GM21737 (cell line): Measurements from ENCODE around the gene CDK4.

Experiments
- ATAC-seq: cut with Tn5 transposase; IDR thresholded peaks from one replicate; pipeline ENCODE4 v1.9.1; 2021; ENCODE audit warnings: mild to moderate bottlenecking, moderate library complexity; ENCODE audit not compliant: unreplicated experiment

The CDK4 gene

GRCh38 chr12:57757771-57758170, 5.7 kb upstream of the CDK4 start:
- no peak for ATAC-seq

DNA sequence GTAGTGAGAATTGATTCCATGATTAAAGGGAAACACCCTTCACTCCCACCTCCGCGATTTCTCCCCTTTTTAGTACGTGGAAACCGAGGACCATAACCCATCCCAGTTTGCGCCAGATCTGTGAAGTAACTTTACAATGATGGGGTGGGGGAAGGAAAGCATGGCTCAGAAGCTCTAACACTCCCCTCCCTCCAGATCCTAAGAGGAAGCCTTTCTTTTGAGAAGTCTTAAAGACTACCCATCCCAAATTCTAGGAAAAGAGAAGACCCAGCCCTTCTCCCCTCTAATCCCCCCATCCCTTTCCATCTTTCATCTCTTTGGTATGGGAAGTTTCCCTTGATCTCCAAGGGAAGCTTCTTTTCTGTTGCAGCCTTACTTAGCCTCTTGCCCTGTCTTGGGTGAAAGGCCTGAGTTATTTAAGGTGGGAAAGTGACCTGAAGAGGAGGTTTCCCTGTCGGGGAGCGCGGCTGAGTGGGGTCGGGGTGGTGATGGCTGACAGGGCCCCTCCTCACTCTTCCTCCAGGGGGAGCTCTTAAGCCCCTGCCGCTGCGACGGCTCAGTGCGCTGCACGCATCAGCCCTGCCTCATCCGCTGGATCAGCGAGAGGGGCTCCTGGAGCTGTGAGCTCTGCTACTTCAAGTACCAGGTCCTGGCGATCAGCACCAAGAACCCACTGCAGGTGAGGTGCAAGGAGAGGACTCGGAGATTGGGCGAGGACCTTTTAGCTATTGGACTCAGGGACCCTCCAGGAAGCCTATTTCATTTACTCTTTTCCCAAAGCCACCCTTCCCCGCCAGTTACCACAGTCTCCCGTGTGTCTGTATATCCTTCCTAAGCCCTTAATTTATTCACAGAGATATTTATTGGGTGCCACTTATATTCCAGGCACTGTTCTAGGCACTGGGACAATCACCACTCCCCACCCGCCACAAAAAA, 4.6 kb upstream of the CDK4 start:
- ATAC-seq: no peak

- ATAC-seq: no peak
These were observed 3.6 kb upstream of the CDK4 start for GRCh38 chr12:57755454-57756372.

DNA sequence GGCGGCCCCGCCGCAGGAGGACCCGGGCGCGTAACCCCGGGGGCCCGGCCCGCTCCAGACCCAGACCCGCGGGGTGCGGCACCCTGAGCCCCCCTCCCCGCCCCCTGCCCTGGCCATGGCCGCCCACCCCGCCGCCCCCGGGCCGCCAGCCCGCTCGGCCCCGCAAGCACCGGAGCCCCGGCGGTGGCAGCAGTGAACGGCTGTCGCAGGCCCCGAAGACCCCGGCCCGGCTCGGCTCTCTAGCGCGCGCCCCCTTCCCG, 3.0 kb upstream of the CDK4 start:
- no peak for ATAC-seq

DNA sequence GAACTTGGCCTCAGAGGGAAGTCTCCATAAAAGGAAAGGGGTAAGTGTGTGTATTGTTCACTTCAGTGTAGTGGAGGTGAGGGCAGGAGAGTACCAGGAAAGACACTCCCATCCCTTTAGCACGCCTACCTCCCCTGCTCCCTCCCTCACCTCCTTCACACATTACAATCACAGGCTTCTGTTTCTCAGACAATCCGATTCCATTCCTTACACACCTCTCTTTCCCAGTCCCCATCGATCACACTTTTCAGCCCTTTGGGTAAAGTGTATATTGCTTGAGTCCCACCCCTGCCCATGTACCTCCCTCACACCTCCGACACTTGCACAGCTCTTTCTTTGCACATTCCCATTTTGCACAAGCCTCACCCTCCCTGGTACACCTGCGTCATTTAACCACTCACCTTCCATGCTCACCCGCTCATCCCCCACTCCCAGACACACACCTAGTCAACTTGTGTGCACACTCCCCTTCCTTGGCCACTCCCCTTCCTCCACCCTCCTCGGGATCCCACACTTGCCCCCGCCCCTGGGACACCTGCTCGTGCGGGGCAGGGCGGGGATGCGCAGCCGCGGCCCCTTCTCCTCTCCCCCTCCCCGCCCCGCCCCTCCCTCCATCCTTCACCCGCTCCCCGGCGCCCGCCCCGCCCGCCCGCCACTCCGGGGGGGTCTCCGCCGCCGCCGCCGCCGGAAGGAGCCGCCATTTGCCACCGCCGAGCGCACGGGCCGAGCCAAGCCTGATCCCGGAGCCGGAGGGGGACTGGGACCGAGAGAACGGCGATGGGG, 2.5 kb upstream of the CDK4 start, which contains the start of gene MARCHF9:
TSS of gene MARCHF9 (plus strand) at position 693 of the 783 bp plus-strand sequence. CDS start 426 bp downstream, outside the sequence.
- ATAC-seq: peak; percentile 34

DNA sequence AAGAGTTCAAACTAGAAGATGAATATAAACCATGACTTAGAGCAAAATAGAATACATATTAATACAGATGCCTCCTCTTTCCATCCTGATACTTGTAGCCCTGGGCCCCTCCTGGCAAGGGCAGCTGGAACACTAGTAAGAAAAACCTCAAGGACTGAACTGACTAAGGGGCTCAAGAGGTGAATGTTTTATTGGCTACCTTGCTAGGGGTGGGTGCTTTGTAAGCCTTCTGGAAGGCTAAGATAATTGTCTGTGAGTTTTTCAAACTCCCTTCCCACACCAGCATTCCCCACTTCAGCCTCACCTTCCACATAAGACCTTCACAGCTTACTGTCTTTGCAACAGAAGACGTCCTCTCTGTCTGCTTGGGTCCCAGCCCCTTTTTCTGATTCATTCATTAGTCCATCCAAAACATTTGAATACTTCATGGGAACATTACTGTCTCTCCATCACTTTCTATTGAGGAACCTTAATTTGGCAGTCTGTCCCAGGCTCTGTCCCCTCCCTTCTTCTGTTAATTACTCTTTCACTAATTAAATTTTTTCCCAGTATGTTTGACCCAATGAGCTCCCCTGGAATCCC, 1.7 kb upstream of the CDK4 start:
- ATAC-seq: no peak

GRCh38 chr12:57752668-57753000, 524 bp upstream of the CDK4 start:
- ATAC-seq: no peak

- no peak for ATAC-seq
These were observed 700 bp downstream of the CDK4 start for GRCh38 chr12:57751432-57751787.

DNA sequence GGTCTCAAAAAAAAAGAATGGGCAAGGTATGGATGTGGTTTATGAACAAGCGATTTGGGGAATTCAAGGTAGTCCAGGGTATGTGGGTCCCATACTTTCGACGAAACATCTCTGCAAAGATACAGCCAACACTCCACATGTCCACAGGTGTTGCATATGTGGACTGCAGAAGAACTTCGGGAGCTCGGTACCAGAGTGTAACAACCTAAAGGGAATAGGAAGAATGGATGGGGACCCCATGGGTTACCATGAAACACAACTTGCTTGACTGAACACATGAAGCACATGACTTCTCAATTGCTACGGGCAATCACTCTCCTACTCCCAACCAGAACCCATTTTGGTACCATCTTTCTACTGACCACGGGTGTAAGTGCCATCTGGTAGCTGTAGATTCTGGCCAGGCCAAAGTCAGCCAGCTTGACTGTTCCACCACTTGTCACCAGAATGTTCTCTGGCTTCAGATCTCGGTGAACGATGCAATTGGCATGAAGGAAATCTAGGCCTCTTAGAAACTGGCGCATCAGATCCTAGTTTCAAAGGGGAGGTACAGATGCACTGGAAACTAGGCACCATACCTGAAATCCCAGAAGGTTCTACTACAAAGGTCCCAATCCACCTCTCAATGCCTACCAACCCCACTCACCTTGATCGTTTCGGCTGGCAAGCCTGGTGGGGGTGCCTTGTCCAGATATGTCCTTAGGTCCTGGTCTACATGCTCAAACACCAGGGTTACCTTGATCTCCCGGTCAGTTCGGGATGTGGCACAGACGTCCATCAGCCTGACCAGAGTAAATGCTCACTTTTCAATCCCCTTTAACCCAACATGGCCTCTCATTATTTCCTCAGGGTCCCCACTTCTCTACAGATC, 1.3 kb downstream of the CDK4 start:
- no peak for ATAC-seq

DNA sequence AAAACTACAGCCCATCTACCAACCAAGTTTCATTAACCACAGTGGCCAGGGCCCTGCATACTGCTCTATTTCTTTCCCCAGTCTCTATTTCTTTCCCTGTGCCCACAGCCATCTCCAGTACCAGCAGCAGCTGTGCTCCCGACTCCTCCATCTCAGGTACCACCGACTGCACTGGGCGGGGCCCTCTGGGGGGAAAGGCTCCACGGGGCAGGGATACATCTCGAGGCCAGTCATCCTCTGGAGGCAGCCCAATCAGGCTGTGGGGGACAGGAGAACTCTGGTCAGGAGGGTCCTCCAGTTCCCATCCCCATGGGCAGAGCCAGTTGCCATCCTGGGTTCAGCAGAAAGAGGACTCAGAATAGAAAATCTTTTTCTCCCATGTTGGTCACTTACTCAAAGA, 3.0 kb downstream of the CDK4 start:
- ATAC-seq: no peak

DNA sequence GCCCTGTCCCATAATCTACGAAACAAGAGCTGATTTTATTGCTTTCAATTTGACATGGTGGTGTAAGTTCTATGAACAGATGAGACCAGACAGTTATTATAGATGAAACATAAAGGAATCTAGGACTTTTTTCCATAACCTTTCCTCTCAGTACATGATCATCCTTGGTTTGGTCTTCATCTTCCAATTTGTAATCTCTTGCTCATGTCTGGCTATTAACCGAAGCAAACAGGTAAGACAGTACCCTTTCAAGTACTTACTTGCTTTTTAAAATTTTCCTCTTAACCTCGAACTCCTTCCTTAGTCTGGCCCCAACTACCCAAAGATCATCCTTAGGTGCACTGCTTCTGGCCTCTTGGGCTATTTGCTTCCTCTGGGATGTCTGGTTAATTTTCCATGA, 6.1 kb downstream of the CDK4 start:
- no peak for ATAC-seq

GRCh38 chr12:57745485-57745881, 6.6 kb downstream of the CDK4 start:
- no peak for ATAC-seq

DNA sequence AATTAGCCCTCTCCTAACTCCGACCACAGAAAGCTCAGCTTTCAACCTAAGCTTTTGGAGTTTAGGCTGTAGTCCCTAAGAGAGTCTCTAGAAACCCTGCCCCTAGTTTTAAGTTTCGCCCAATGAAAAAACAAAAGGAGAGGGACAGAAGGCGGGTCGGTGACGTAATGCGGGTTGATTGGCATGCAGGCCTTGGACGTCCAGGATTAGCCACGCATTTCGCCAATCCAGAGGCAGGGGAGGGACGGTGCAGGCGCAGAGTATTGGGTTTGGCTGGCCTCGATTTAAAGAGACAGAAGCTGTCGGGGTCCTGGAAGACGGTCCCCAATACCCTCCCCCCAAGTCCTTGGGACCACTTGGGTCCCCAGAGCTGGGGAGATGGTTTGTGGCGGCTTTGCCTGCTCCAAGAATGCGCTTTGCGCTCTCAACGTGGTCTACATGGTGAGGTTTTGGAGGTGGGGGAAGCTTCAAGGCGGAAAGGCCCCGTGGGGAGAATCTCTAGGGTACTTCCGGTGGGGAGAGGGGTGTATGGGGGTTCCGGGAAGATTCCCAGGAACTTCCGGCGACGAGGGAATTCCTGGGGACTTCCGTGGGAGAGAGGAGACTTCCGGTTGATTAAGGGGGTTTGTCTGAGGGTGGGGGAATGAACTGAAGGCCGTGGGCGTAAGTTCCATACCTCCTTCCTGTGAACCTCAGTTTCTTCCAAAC, 7.2 kb downstream of the CDK4 start, which contains the start of gene TSPAN31:
TSS of gene TSPAN31 (plus strand) at position 263 of the 708 bp plus-strand sequence. CDS start at position 379, 116 bp downstream.
- peak; percentile 74 for ATAC-seq

DNA sequence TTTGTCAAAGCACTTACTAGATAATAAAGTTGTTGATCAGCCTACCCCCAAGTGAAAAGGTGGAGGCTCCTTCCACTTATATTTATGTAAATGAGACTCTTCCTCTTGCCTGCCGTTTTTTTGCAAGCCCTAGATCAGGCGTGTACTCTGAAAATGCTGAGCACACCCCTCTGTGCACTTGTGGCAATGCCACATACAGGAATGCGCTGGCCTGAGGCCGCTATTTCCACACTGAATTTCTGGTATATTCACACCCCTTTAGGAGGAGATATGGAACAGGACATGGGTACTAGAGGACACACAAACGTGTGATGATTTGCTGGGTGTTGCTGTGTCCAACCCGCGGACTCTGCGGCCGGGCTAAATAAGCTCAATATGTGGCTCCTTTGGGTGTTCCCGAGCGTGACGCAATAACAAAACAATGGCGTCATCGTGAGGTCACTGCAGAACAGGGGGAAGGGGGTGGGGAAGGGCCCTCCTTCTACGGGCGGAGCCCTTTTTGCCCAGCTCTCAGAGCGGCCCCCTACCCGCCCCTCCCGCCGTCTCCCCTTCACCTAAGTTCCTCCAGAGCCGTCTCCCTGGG, 7.8 kb downstream of the CDK4 start:
- ATAC-seq: peak; percentile 37

GRCh38 chr12:57743769-57744168, 8.3 kb downstream of the CDK4 start:
- ATAC-seq: no peak

DNA sequence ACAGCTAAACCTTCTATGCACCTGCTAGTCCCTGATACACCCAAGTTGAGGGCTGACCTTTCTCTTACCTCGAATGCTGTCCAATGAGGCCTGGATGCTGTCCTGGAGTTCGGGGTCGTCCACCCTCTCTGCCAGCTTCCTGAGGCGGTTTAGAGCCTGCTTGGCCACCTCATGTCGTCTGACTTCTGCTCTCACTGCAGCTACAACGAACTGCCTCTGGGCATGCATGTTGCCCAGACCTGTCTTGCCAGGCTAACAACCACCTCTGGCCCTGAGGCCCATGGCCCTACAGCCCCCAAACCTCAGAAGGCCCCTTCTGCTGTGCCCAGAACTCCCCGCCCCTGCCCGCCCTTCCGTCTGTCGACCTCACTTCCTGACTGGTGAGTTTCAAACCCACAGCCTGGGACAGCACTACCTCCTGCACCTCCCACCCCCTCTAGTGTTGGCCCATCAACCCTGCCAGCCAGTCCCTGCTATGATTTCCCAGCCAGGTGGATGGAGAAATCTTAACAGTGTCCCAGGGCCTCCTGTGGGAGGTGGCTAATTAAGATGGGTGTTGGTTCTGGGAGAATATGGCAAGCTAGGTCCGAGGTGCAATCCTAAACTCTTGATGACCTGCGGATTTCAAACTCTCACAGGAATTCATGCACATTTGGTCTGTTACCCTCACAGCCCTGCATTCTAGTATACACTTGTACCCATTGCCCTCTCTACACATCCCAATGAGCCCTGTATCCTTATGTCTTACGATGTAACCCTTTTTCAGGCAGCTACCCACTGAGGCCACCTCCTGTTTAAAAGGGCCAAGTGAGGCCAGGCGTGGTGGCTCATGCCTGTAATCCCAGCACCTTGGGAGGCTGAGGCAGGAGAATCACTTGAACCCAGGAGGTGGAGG, 10.0 kb downstream of the CDK4 start:
- ATAC-seq: peak; percentile 58

DNA sequence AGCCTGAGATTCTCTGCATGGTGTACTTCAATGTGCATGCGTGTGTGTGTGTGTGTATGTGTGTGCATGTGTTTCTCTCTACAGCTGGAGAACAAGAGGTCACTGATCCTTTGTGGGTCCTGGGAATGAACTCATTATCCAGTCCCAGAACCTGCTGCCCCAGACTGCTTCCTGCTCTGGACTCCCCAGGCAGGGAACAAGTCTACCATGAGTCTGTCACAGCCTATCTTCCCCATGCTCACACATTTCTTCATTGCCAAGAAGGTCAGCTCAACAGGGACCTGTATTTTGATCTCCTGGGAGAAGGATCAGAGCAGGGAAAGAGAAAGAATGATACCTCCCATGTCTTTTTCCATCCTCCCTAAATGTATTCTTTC, 10.7 kb downstream of the CDK4 start:
- ATAC-seq: no peak
